HG02798 (cell line): ENCODE results near the gene TMEM94.
"Not testable (repeated sequence)": the region's sequence is repeated elsewhere in the genome, so short reads cannot be mapped to it uniquely, and the experiment has no call there.

ENCODE experiments used
- ATAC-seq: cut with Tn5 transposase; IDR thresholded peaks from one replicate; pipeline ENCODE4 v1.9.1; 2021; ENCODE audit warnings: mild to moderate bottlenecking; ENCODE audit not compliant: unreplicated experiment, poor library complexity

The TMEM94 gene

GRCh38 chr17:75475144-75475835 is 18.9 kb downstream of the TMEM94 start:
- no peak for ATAC-seq

- ATAC-seq: no peak
Measured at GRCh38 chr17:75475851-75476250, 19.4 kb downstream of the TMEM94 start.

GRCh38 chr17:75476271-75476671 is 19.8 kb downstream of the TMEM94 start:
- no peak for ATAC-seq

- no peak for ATAC-seq
Measured at GRCh38 chr17:75476752-75477489, 20.5 kb downstream of the TMEM94 start.

- ATAC-seq: not testable (repeated sequence)
Measured at GRCh38 chr17:75477490-75477862, 21.0 kb downstream of the TMEM94 start.

- no peak for ATAC-seq
Measured at GRCh38 chr17:75478508-75478907, 22.1 kb downstream of the TMEM94 start.

GRCh38 chr17:75480281-75480680 is 23.8 kb downstream of the TMEM94 start:
- ATAC-seq: no peak

GRCh38 chr17:75481194-75482068 is 25.0 kb downstream of the TMEM94 start:
- no peak for ATAC-seq

- no peak for ATAC-seq
Measured at GRCh38 chr17:75482098-75482942, 25.9 kb downstream of the TMEM94 start.

GRCh38 chr17:75485688-75486087 is 29.3 kb downstream of the TMEM94 start:
- no peak for ATAC-seq

GRCh38 chr17:75486151-75486550 is 29.7 kb downstream of the TMEM94 start:
- no peak for ATAC-seq

GRCh38 chr17:75486951-75487350 is 30.5 kb downstream of the TMEM94 start:
- no peak for ATAC-seq

GRCh38 chr17:75487351-75488070 is 31.1 kb downstream of the TMEM94 start:
- ATAC-seq: no peak

GRCh38 chr17:75488693-75489510 is 32.5 kb downstream of the TMEM94 start:
- no peak for ATAC-seq

- no peak for ATAC-seq
Measured at GRCh38 chr17:75489511-75489955, 33.1 kb downstream of the TMEM94 start.

- no peak for ATAC-seq
Measured at GRCh38 chr17:75490173-75490743, 33.8 kb downstream of the TMEM94 start.

- ATAC-seq: no peak
Measured at GRCh38 chr17:75490953-75491649, 34.7 kb downstream of the TMEM94 start.

GRCh38 chr17:75491680-75492079 is 35.2 kb downstream of the TMEM94 start:
- ATAC-seq: no peak
